Esophagus squamous epithelium (tissue), 4 donors: ENCODE data around the gene UBE4A.

Experiments
- POLR2A ChIP-seq, 4 donors: fragments of 450-650 bp; IDR thresholded peaks; one replicate each; pipeline ENCODE4 v1.6.1; 2017; ENCODE audit warnings: antibody characterized with exemption in 4 of 4, mild to moderate bottlenecking in 4 of 4, moderate library complexity in 3 of 4
- TF ChIP-seq, protein P1 (sequence below), 6 experiments: fragments of 450-650 bp in 4 of 6; fragments of 200-600 bp in 2 of 6; sonication (generic) in 2 of 6; IDR thresholded peaks; one replicate each; pipeline ENCODE4 v1.5.1; 2016 to 2019; ENCODE audit warnings: antibody characterized with exemption in 6 of 6, mild to moderate bottlenecking in 4 of 6, moderate library complexity in 4 of 6

DNA sequence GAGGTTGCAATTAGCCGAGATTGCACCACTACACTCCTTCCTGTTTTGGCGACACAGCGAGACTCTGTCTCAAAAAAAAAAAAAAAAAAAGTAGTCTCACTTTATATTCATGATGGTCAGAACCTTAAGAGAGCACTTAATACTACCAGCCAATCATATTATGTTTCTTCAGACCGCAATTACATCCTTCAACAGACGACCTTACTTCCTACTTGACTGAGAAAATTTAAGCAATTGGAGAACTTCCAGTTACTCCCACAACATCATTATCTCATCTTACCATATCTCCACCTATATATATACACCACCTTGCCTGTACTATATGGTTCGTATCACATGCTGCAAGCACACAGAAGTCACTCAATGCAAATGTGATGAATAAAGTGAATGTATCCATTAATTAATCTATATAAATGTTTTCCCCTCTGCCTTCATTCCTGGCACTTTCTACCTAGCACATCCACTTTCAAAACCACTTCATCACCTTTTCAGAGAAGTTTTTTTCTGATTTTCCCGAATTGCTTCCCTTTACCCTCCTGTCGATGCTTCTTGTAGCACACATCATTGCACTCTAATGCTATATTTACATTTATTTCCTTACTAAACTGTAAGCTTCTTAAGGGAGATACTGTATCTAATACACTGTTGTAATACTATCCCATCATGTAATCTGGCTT lies 55.8 kb downstream of the UBE4A start:
- TF ChIP-seq, protein P1, sequence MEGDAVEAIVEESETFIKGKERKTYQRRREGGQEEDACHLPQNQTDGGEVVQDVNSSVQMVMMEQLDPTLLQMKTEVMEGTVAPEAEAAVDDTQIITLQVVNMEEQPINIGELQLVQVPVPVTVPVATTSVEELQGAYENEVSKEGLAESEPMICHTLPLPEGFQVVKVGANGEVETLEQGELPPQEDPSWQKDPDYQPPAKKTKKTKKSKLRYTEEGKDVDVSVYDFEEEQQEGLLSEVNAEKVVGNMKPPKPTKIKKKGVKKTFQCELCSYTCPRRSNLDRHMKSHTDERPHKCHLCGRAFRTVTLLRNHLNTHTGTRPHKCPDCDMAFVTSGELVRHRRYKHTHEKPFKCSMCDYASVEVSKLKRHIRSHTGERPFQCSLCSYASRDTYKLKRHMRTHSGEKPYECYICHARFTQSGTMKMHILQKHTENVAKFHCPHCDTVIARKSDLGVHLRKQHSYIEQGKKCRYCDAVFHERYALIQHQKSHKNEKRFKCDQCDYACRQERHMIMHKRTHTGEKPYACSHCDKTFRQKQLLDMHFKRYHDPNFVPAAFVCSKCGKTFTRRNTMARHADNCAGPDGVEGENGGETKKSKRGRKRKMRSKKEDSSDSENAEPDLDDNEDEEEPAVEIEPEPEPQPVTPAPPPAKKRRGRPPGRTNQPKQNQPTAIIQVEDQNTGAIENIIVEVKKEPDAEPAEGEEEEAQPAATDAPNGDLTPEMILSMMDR (IDR thresholded peaks at IDR 0.05): no peak
- no peak for TF ChIP-seq POLR2A (IDR thresholded peaks at IDR 0.05)
